SJCRH30 (cell line): Measurements from ENCODE around the gene IRAK2. TPM values are rescaled to one million over a fixed set of nuclear protein-coding genes. Genes with fewer than 3 reads are reported as not detected.
A peak's percentile ranks its signal among the peaks of the same experiment; 100 is the strongest.

ENCODE experiments used
- DNase-seq, 2 experiments: peaks; one replicate each; pipeline ENCODE4 v3.0.0-alpha.2; 2015 to 2020
- H3K27ac ChIP-seq: fragments of 250-450 bp; sonication (Bioruptor Pico); 2 replicates; pipeline ENCODE4 v1.5.1; 2020; ENCODE audit warnings: mild to moderate bottlenecking, moderate library complexity
- H3K27me3 ChIP-seq: fragments of 250-450 bp; sonication (Bioruptor Pico); 2 replicates; pipeline ENCODE4 v1.5.1; 2020; ENCODE audit warnings: mild to moderate bottlenecking, moderate library complexity
- H3K36me3 ChIP-seq: fragments of 250-450 bp; sonication (Bioruptor Pico); 2 replicates; pipeline ENCODE4 v1.5.1; 2020; ENCODE audit warnings: mild to moderate bottlenecking, moderate library complexity
- H3K4me1 ChIP-seq: fragments of 250-450 bp; sonication (Bioruptor Pico); 2 replicates; pipeline ENCODE4 v1.5.1; 2020; ENCODE audit warnings: mild to moderate bottlenecking, moderate library complexity
- H3K4me3 ChIP-seq: fragments of 250-450 bp; sonication (Bioruptor Pico); 2 replicates; pipeline ENCODE4 v1.5.1; 2020; ENCODE audit warnings: mild to moderate bottlenecking, moderate library complexity
- H3K9me3 ChIP-seq: fragments of 250-450 bp; sonication (Bioruptor Pico); replicated peaks from 2 replicates; pipeline ENCODE4 v1.5.1; 2020; ENCODE audit warnings: mild to moderate bottlenecking, moderate library complexity
- total RNA-seq: library from RNA; depleted of rRNA; stranded (reverse); fragments of >200 nt; shearing (Covaris generic); gene quantifications from 2 replicates; pipeline ENCODE4 v1.2.3, GENCODE V29; 2014

Gene IRAK2
- total RNA-seq, 1 experiment from 2014 or later: 8.1 TPM

DNA sequence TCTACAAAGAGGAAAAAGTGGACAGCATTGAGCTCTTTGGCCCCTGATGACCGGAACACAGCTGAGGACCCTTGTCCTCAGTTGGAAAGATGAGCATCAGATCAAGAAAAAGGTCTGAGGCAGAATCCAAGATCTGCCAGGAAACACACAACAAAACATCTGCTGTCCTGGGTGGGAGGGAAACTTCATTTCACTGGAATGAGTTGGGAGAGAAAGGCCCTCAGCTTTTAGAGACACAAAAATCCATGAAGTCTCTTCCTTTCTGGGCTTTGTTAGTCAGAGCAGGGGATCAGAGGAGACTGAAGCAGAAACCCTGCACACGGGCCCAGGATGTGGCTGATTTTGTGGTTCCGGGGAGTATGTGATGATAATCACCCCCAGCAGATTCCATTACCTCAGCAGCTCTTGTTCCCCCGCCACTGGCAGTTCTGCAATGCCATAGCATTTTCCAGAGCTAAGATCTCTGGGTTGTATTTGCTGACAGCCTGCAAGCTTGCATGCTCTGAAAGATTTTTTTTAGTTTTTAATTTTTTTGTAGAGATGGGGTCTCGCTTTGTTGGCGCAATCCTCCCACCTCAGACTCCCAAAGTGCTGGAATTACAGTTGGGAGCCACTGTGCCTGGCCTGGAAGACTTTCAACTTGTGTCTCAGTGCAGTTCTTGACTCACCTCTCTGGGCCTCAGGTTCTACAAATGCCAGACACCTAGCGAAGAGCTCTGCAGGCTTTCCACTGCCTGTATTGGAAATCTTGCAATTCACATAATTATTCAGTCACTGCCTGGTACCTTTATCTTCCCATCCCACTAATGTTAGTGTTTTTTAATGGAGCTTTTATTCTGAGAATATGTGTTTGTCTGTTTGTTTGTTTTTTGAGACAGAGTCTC, 77.7 kb downstream of the IRAK2 start:
- Histone ChIP-seq H3K4me1 (peaks cover 4% of the 10 kb centered on the region), H3K36me3 (0 out of 2 replicates have a peak, but pooled peaks cover 3% of the 10 kb centered on the region), H3K9me3 (peaks cover 15% of the 10 kb centered on the region), H3K4me3 (no peak overlapping the region), H3K27ac (no peak overlapping the region), H3K27me3 (no peaks in the 10 kb centered on the region)
- peak; percentile 34 to 59 for DNase-seq

- Histone ChIP-seq H3K4me1 (peaks cover 4% of the 10 kb centered on the region), H3K27me3 (no peaks in the 10 kb centered on the region), H3K27ac (no peak overlapping the region), H3K9me3 (peaks cover 15% of the 10 kb centered on the region), H3K4me3 (no peak overlapping the region), H3K36me3 (no peaks in the 10 kb centered on the region)
- no peak for DNase-seq
Observed at GRCh38 chr3:10244009-10244408, 79.3 kb downstream of the IRAK2 start.

- Histone ChIP-seq H3K9me3 (peaks cover 15% of the 10 kb centered on the region), H3K36me3 (no peaks in the 10 kb centered on the region), H3K4me3 (no peak overlapping the region), H3K27me3 (no peaks in the 10 kb centered on the region), H3K4me1 (peaks cover 4% of the 10 kb centered on the region), H3K27ac (no peak overlapping the region)
- DNase-seq: no peak
Observed at GRCh38 chr3:10245081-10245712, 80.5 kb downstream of the IRAK2 start.

- H3K4me3 ChIP-seq: peak overlapping the region; percentile 75
- H3K36me3 ChIP-seq: peaks cover 5% of the 10 kb centered on the region; the same call in 1 of the 2 replicates
- no peaks in the 10 kb centered on the region for H3K27me3 ChIP-seq
- no peaks in the 10 kb centered on the region; the same call in 1 of the 2 replicates for H3K4me1 ChIP-seq
- peaks cover 15% of the 10 kb centered on the region for H3K9me3 ChIP-seq
- H3K27ac ChIP-seq: no peak overlapping the region
- DNase-seq: no peak
Observed at GRCh38 chr3:10247679-10248183, 83.0 kb downstream of the IRAK2 start.

- H3K27me3 ChIP-seq: no peaks in the 10 kb centered on the region
- H3K27ac ChIP-seq: peak within 1 kb of the TSS; percentile 64
- H3K9me3 ChIP-seq: peaks cover 15% of the 10 kb centered on the region
- H3K4me1 ChIP-seq: no peaks in the 10 kb centered on the region
- peaks cover 7% of the 10 kb centered on the region for H3K36me3 ChIP-seq
- peak; percentile 96 to 97 for DNase-seq
- peak within 1 kb of the TSS; percentile 75 for H3K4me3 ChIP-seq
Observed at GRCh38 chr3:10248184-10248983, 83.7 kb downstream of the IRAK2 start, which contains the start of gene TATDN2. Gene TATDN2 (plus strand): TSS chr3:10248459. CDS start chr3:10249201, 742 bp downstream.

GRCh38 chr3:10248984-10249748, 84.4 kb downstream of the IRAK2 start:
- Histone ChIP-seq H3K27ac (peak overlapping the region; percentile 64), H3K4me3 (peak overlapping the region; percentile 75), H3K27me3 (no peaks in the 10 kb centered on the region), H3K4me1 (no peaks in the 10 kb centered on the region), H3K36me3 (peaks cover 12% of the 10 kb centered on the region), H3K9me3 (peaks cover 14% of the 10 kb centered on the region)
- DNase-seq: peak; percentile 32 to 43

GRCh38 chr3:10249833-10250232, 85.1 kb downstream of the IRAK2 start:
- DNase-seq: no peak
- H3K27ac ChIP-seq: no peak overlapping the region; the same call in 1 of the 2 replicates

GRCh38 chr3:10251006-10251405, 86.3 kb downstream of the IRAK2 start:
- DNase-seq: no peak
- H3K4me3 ChIP-seq: no peak overlapping the region
- H3K36me3 ChIP-seq: peaks cover 16% of the 10 kb centered on the region
- H3K9me3 ChIP-seq: no peaks in the 10 kb centered on the region
- no peaks in the 10 kb centered on the region for H3K4me1 ChIP-seq
- no peak overlapping the region for H3K27ac ChIP-seq
- no peaks in the 10 kb centered on the region for H3K27me3 ChIP-seq

More at GRCh38 chr3:10249833-10250232, 85.1 kb downstream of the IRAK2 start:
- Histone ChIP-seq H3K4me1 (no peaks in the 10 kb centered on the region), H3K36me3 (peaks cover 12% of the 10 kb centered on the region), H3K4me3 (peak overlapping the region; percentile 75), H3K9me3 (peaks cover 8% of the 10 kb centered on the region), H3K27me3 (no peaks in the 10 kb centered on the region)

GRCh38 chr3:10253731-10254130, 89.0 kb downstream of the IRAK2 start:
- DNase-seq: no peak
- H3K4me3 ChIP-seq: no peak overlapping the region
- no peak overlapping the region for H3K27ac ChIP-seq
- H3K27me3 ChIP-seq: no peaks in the 10 kb centered on the region
- H3K9me3 ChIP-seq: no peaks in the 10 kb centered on the region
- H3K4me1 ChIP-seq: no peaks in the 10 kb centered on the region
- H3K36me3 ChIP-seq: peaks cover 16% of the 10 kb centered on the region

GRCh38 chr3:10255835-10256234, 91.1 kb downstream of the IRAK2 start:
- no peaks in the 10 kb centered on the region for H3K4me1 ChIP-seq
- no peak for DNase-seq
- peaks cover 16% of the 10 kb centered on the region for H3K36me3 ChIP-seq

DNA sequence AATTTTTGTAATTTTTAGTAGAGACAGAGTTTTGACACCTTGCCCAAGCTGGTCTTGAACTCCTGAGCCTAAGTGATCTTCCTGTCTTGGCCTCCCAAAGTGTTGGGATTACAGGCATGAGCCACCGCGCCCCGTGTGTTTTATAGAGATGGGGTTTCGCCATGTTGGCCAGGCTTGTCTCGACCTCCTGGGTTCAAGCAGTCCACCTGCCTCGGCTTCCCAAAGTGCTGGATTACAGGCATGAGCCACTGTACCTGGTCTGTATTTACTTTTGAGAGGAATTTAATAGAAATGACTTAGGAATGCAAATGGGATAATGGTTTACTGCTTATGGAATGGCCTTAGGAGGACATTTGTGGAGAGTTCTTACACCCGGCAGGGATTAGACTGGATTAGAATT, 94.3 kb downstream of the IRAK2 start:
- Histone ChIP-seq H3K27me3 (no peaks in the 10 kb centered on the region), H3K9me3 (no peaks in the 10 kb centered on the region), H3K27ac (no peak overlapping the region), H3K4me1 (no peaks in the 10 kb centered on the region), H3K4me3 (no peak overlapping the region), H3K36me3 (peaks cover 22% of the 10 kb centered on the region)
- DNase-seq: no peak

More at GRCh38 chr3:10255835-10256234, 91.1 kb downstream of the IRAK2 start:
- Histone ChIP-seq H3K27me3 (no peaks in the 10 kb centered on the region), H3K9me3 (no peaks in the 10 kb centered on the region), H3K27ac (no peak overlapping the region), H3K4me3 (no peak overlapping the region)

GRCh38 chr3:10259798-10260197, 95.1 kb downstream of the IRAK2 start:
- Histone ChIP-seq H3K9me3 (no peaks in the 10 kb centered on the region), H3K4me1 (no peaks in the 10 kb centered on the region), H3K27me3 (no peaks in the 10 kb centered on the region), H3K4me3 (no peak overlapping the region), H3K27ac (no peak overlapping the region), H3K36me3 (peaks cover 26% of the 10 kb centered on the region)
- no peak for DNase-seq

- no peak for DNase-seq
- no peaks in the 10 kb centered on the region for H3K27me3 ChIP-seq
Observed at GRCh38 chr3:10260211-10260701, 95.5 kb downstream of the IRAK2 start.

GRCh38 chr3:10262027-10262426, 97.3 kb downstream of the IRAK2 start:
- no peak overlapping the region for H3K4me3 ChIP-seq
- no peaks in the 10 kb centered on the region for H3K9me3 ChIP-seq
- H3K27ac ChIP-seq: no peak overlapping the region
- DNase-seq: no peak
- H3K4me1 ChIP-seq: no peaks in the 10 kb centered on the region
- no peaks in the 10 kb centered on the region for H3K27me3 ChIP-seq
- peaks cover 29% of the 10 kb centered on the region for H3K36me3 ChIP-seq

More at GRCh38 chr3:10260211-10260701, 95.5 kb downstream of the IRAK2 start:
- Histone ChIP-seq H3K9me3 (no peaks in the 10 kb centered on the region), H3K4me3 (no peak overlapping the region), H3K27ac (no peak overlapping the region), H3K4me1 (no peaks in the 10 kb centered on the region), H3K36me3 (peaks cover 24% of the 10 kb centered on the region)
